Measurements from ENCODE around the gene TPO. TPM values are rescaled to one million over a fixed set of nuclear protein-coding genes. Genes with fewer than 3 reads are reported as not detected.
"Not testable (repeated sequence)": the region's sequence is repeated elsewhere in the genome, so short reads cannot be mapped to it uniquely, and the experiment has no call there.

Gene TPO
- polyA plus RNA-seq, 3 donors, result 0.06 to 0.09 TPM; not detected in 1

GRCh38 chr2:1514391-1515072 lies 101.3 kb downstream of the TPO start:
- no peak for DNase-seq (ENCODE audit: extremely low read depth in 1 of 11, low read depth in 9 of 11, low spot score in 4 of 11)

- no peak for DNase-seq (ENCODE audit: extremely low read depth in 1 of 11, low read depth in 9 of 11, low spot score in 4 of 11)
Observed at GRCh38 chr2:1515073-1515430, 101.8 kb downstream of the TPO start.

- DNase-seq (ENCODE audit: extremely low read depth in 1 of 11, low read depth in 9 of 11, low spot score in 4 of 11), result no peak
Observed at GRCh38 chr2:1515986-1516797, 102.9 kb downstream of the TPO start.

- DNase-seq (ENCODE audit: extremely low read depth in 1 of 11, low read depth in 9 of 11, low spot score in 4 of 11), result no peak
Observed at GRCh38 chr2:1516798-1517060, 103.5 kb downstream of the TPO start.

- DNase-seq (ENCODE audit: extremely low read depth in 1 of 11, low read depth in 9 of 11, low spot score in 4 of 11), result not testable (repeated sequence)
Observed at GRCh38 chr2:1517291-1517690, 104.0 kb downstream of the TPO start.

GRCh38 chr2:1517786-1518185 lies 104.5 kb downstream of the TPO start:
- DNase-seq (ENCODE audit: extremely low read depth in 1 of 11, low read depth in 9 of 11, low spot score in 4 of 11), result no peak

GRCh38 chr2:1518331-1518803 lies 105.1 kb downstream of the TPO start:
- DNase-seq (ENCODE audit: extremely low read depth in 1 of 11, low read depth in 9 of 11, low spot score in 4 of 11), result no peak

GRCh38 chr2:1518867-1519530 lies 105.7 kb downstream of the TPO start:
- no peak for DNase-seq (ENCODE audit: extremely low read depth in 1 of 11, low read depth in 9 of 11, low spot score in 4 of 11)

GRCh38 chr2:1521191-1521877 lies 108.1 kb downstream of the TPO start:
- DNase-seq (ENCODE audit: extremely low read depth in 1 of 11, low read depth in 9 of 11, low spot score in 4 of 11), result no peak

- no peak for DNase-seq (ENCODE audit: extremely low read depth in 1 of 11, low read depth in 9 of 11, low spot score in 4 of 11)
Observed at GRCh38 chr2:1521878-1522830, 108.9 kb downstream of the TPO start.

- DNase-seq (ENCODE audit: extremely low read depth in 1 of 11, low read depth in 9 of 11, low spot score in 4 of 11), result no peak
Observed at GRCh38 chr2:1527153-1527992, 114.1 kb downstream of the TPO start.

GRCh38 chr2:1528273-1529064 lies 115.2 kb downstream of the TPO start:
- DNase-seq (ENCODE audit: extremely low read depth in 1 of 11, low read depth in 9 of 11, low spot score in 4 of 11), result no peak

- no peak for DNase-seq (ENCODE audit: extremely low read depth in 1 of 11, low read depth in 9 of 11, low spot score in 4 of 11)
Observed at GRCh38 chr2:1538663-1539062, 125.4 kb downstream of the TPO start.

GRCh38 chr2:1539441-1539840 lies 126.2 kb downstream of the TPO start:
- DNase-seq (ENCODE audit: extremely low read depth in 1 of 11, low read depth in 9 of 11, low spot score in 4 of 11), result no peak

GRCh38 chr2:1539973-1540372 lies 126.7 kb downstream of the TPO start:
- no peak for DNase-seq (ENCODE audit: extremely low read depth in 1 of 11, low read depth in 9 of 11, low spot score in 4 of 11)

GRCh38 chr2:1540481-1540880 lies 127.2 kb downstream of the TPO start:
- no peak for DNase-seq (ENCODE audit: extremely low read depth in 1 of 11, low read depth in 9 of 11, low spot score in 4 of 11)

GRCh38 chr2:1541040-1541439 lies 127.8 kb downstream of the TPO start:
- DNase-seq (ENCODE audit: extremely low read depth in 1 of 11, low read depth in 9 of 11, low spot score in 4 of 11), result no peak

Data from renal cortex interstitium (tissue), 11 donors.